Measurements from ENCODE around the gene GRAMD2B. TPM values are rescaled to one million over a fixed set of nuclear protein-coding genes. Genes with fewer than 3 reads are reported as not detected.

GRAMD2B gene
- total RNA-seq, 1 experiment from 2014 or later = 33.6 TPM

- no peaks in the 10 kb centered on the region for H3K36me3 ChIP-seq (ENCODE audit: low read depth, low read length)
- H3K79me2 ChIP-seq (ENCODE audit: low read length) = no peaks in the 10 kb centered on the region
- no peak overlapping the region for H3K9ac ChIP-seq (ENCODE audit: low read length)
- no peaks in the 10 kb centered on the region for H3K27me3 ChIP-seq (ENCODE audit: low read length)
- no peak overlapping the region for H3K4me3 ChIP-seq (ENCODE audit: low read length)
- no peaks in the 10 kb centered on the region for H3K9me2 ChIP-seq (replicated peaks; ENCODE audit: low read length)
- no peak overlapping the region for H3K4me2 ChIP-seq (ENCODE audit: low read length)
- no peaks in the 10 kb centered on the region for H3K9me3 ChIP-seq (ENCODE audit: low read length)
- no peaks in the 10 kb centered on the region for H3F3A ChIP-seq (ENCODE audit: low read length, unreplicated experiment)
- ChIA-PET POLR2A (ENCODE audit: unreplicated experiment) (no interaction called here), CTCF (no interaction called here)
- no peak overlapping the region for H3K27ac ChIP-seq (ENCODE audit: low read length)
- H3K4me1 ChIP-seq (ENCODE audit: insufficient read depth, low read length) = peaks cover 8% of the 10 kb centered on the region
- no TSS peak for BruUV-seq (replicated peaks)
- H2AFZ ChIP-seq (ENCODE audit: low read length) = no peak overlapping the region
- ATAC-seq (no peak), DNase-seq (no peak)
- no peak for TF ChIP-seq EZH2phosphoT487 (IDR thresholded peaks at IDR 0.05; ENCODE audit: borderline replicate concordance, low read length)
- TF ChIP-seq EZH2 (IDR thresholded peaks at IDR 0.05; ENCODE audit: low read length, unreplicated experiment) = no peak
- TF ChIP-seq, protein P1, sequence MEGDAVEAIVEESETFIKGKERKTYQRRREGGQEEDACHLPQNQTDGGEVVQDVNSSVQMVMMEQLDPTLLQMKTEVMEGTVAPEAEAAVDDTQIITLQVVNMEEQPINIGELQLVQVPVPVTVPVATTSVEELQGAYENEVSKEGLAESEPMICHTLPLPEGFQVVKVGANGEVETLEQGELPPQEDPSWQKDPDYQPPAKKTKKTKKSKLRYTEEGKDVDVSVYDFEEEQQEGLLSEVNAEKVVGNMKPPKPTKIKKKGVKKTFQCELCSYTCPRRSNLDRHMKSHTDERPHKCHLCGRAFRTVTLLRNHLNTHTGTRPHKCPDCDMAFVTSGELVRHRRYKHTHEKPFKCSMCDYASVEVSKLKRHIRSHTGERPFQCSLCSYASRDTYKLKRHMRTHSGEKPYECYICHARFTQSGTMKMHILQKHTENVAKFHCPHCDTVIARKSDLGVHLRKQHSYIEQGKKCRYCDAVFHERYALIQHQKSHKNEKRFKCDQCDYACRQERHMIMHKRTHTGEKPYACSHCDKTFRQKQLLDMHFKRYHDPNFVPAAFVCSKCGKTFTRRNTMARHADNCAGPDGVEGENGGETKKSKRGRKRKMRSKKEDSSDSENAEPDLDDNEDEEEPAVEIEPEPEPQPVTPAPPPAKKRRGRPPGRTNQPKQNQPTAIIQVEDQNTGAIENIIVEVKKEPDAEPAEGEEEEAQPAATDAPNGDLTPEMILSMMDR (conservative IDR thresholded peaks at IDR 0.05; ENCODE audit: low read depth, low read length) = no peak
- intact Hi-C loops (cut with micrococcal nuclease) = no loop called here
- H4K20me1 ChIP-seq (ENCODE audit: low read length) = no peaks in the 10 kb centered on the region
These were observed 111.3 kb downstream of the GRAMD2B start for GRCh38 chr5:126534553-126534952.

DNA sequence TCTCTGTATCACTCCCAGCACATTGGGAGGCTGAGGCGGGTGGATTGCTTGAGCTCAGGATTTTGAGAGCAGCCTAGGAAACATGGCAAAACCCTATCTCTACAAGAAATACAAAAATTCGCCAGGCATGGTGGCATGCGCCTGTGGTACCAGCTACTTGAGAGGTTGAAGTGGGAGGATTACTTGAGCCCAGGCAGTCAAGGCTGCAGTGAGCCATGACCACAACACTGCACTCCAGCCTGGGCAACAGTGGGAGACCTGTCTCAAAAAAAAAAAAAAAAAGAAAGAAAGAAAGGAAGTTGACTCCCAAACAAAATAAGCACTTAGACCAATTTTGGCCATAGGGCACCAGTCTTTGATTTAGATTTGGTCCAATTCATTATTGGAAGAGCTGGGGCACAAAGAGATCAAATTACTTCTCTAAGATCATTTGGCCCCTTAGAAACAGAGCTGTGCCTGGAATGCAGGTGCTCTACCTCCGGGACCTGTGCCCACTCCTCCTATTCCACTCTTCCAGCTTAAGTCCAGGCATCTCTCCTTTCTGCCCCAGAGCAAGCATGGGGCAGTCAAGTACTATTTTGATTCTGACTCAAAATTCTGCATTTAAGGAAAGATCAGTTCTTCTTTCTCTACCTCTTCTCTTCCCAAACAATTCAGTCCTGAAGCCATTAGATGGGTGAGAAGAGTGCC, 112.8 kb downstream of the GRAMD2B start:
- no peaks in the 10 kb centered on the region for H3K79me2 ChIP-seq (ENCODE audit: low read length)
- DNase-seq (no peak), ATAC-seq (no peak)
- H3K4me1 ChIP-seq (ENCODE audit: insufficient read depth, low read length) = peaks cover 8% of the 10 kb centered on the region
- H4K20me1 ChIP-seq (ENCODE audit: low read length) = no peaks in the 10 kb centered on the region
- CTCF ChIA-PET = no interaction called here
- BruUV-seq (replicated peaks) = no TSS peak
- intact Hi-C loops (cut with micrococcal nuclease) = loop anchor here (5.0 kb wide), 2 partner anchors 39 to 54 kb away; no protein-coding TSS in a partner anchor
- POLR2A ChIA-PET (ENCODE audit: unreplicated experiment) = no interaction called here
- H3K9me2 ChIP-seq (replicated peaks; ENCODE audit: low read length) = no peaks in the 10 kb centered on the region
- H3K4me2 ChIP-seq (ENCODE audit: low read length) = no peak overlapping the region
- no peaks in the 10 kb centered on the region for H3K9me3 ChIP-seq (ENCODE audit: low read length)
- no peak overlapping the region for H2AFZ ChIP-seq (ENCODE audit: low read length)
- TF ChIP-seq, protein P1 (conservative IDR thresholded peaks at IDR 0.05; ENCODE audit: low read depth, low read length) = no peak
- TF ChIP-seq EZH2 (IDR thresholded peaks at IDR 0.05; ENCODE audit: low read length, unreplicated experiment) (no peak), EZH2phosphoT487 (IDR thresholded peaks at IDR 0.05; ENCODE audit: borderline replicate concordance, low read length) (no peak)
- H3F3A ChIP-seq (ENCODE audit: low read length, unreplicated experiment) = no peaks in the 10 kb centered on the region
- no peaks in the 10 kb centered on the region for H3K27me3 ChIP-seq (ENCODE audit: low read length)
- no peak overlapping the region for H3K27ac ChIP-seq (ENCODE audit: low read length)
- no peak overlapping the region for H3K9ac ChIP-seq (ENCODE audit: low read length)
- no peak overlapping the region for H3K4me3 ChIP-seq (ENCODE audit: low read length)
- H3K36me3 ChIP-seq (ENCODE audit: low read depth, low read length) = no peaks in the 10 kb centered on the region

GRCh38 chr5:126536874-126537273, 113.7 kb downstream of the GRAMD2B start:
- no peak overlapping the region for H3K4me3 ChIP-seq (ENCODE audit: low read length)
- CTCF ChIA-PET = no interaction called here
- no peaks in the 10 kb centered on the region for H3K9me2 ChIP-seq (replicated peaks; ENCODE audit: low read length)
- intact Hi-C loops (cut with micrococcal nuclease) = loop anchor here (5.0 kb wide), 2 partner anchors 40 to 55 kb away; no protein-coding TSS in a partner anchor
- H3K36me3 ChIP-seq (ENCODE audit: low read depth, low read length) = no peaks in the 10 kb centered on the region
- H3K4me2 ChIP-seq (ENCODE audit: low read length) = no peak overlapping the region
- DNase-seq (no peak), ATAC-seq (no peak)
- no peak overlapping the region for H2AFZ ChIP-seq (ENCODE audit: low read length)
- H4K20me1 ChIP-seq (ENCODE audit: low read length) = no peaks in the 10 kb centered on the region
- H3F3A ChIP-seq (ENCODE audit: low read length, unreplicated experiment) = no peaks in the 10 kb centered on the region
- H3K9me3 ChIP-seq (ENCODE audit: low read length) = no peaks in the 10 kb centered on the region
- H3K9ac ChIP-seq (ENCODE audit: low read length) = no peak overlapping the region
- peaks cover 8% of the 10 kb centered on the region for H3K4me1 ChIP-seq (ENCODE audit: insufficient read depth, low read length)
- no peak overlapping the region for H3K27ac ChIP-seq (ENCODE audit: low read length)
- TF ChIP-seq, protein P1 (conservative IDR thresholded peaks at IDR 0.05; ENCODE audit: low read depth, low read length) = no peak
- TF ChIP-seq EZH2 (IDR thresholded peaks at IDR 0.05; ENCODE audit: low read length, unreplicated experiment) = no peak
- no peak for TF ChIP-seq EZH2phosphoT487 (IDR thresholded peaks at IDR 0.05; ENCODE audit: borderline replicate concordance, low read length)
- no peaks in the 10 kb centered on the region for H3K27me3 ChIP-seq (ENCODE audit: low read length)
- BruUV-seq (replicated peaks) = no TSS peak
- no peaks in the 10 kb centered on the region for H3K79me2 ChIP-seq (ENCODE audit: low read length)
- POLR2A ChIA-PET (ENCODE audit: unreplicated experiment) = no interaction called here
